Measurements from ENCODE around the gene RUBCN.
"Not testable (repeated sequence)": the region's sequence is repeated elsewhere in the genome, so short reads cannot be mapped to it uniquely, and the experiment has no call there.

Gene RUBCN

GRCh38 chr3:197733042-197733441 is 3.7 kb downstream of the RUBCN start:
- Mint-ChIP-seq H3K36me3 (ENCODE audit: low read depth) (peaks cover 6% of the 10 kb centered on the region), H3K4me1 (peaks cover 14% of the 10 kb centered on the region), H3K27me3 (ENCODE audit: low read depth) (peaks cover 4% of the 10 kb centered on the region), H3K9me3 (peaks cover 6% of the 10 kb centered on the region), H3K27ac (no peak overlapping the region), H3K4me3 (no peak overlapping the region)
- TF ChIP-seq CTCF (IDR thresholded peaks at IDR 0.05; ENCODE audit: unreplicated experiment in 3 of 3): no peak

DNA sequence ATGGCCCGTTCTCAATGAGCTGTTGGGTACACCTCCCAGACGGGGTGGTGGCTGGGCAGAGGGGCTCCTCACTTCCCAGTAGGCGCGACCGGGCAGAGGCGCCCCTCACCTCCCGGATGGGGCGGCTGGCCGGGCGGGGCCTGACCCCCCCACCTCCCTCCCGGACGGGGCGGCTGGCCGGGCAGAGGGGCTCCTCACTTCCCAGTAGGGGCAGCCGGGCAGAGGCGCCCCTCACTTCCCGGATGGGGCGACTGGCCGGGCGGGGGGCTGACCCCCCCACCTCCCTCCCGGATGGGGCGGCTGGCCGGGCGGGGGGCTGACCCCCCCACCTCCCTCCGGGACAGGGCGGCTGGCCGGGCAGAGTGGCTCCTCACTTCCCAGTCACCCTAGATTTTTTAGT is 5.2 kb downstream of the RUBCN start:
- not testable (repeated sequence) for H3K36me3 Mint-ChIP-seq (ENCODE audit: low read depth); H3K4me3 Mint-ChIP-seq; H3K27ac Mint-ChIP-seq; H3K9me3 Mint-ChIP-seq; H3K27me3 Mint-ChIP-seq (ENCODE audit: low read depth); H3K4me1 Mint-ChIP-seq

- not testable (repeated sequence) for H3K4me3 Mint-ChIP-seq; H3K27ac Mint-ChIP-seq; H3K27me3 Mint-ChIP-seq (ENCODE audit: low read depth); H3K36me3 Mint-ChIP-seq (ENCODE audit: low read depth); H3K9me3 Mint-ChIP-seq; H3K4me1 Mint-ChIP-seq
These were observed 5.9 kb downstream of the RUBCN start for GRCh38 chr3:197730770-197731169.

DNA sequence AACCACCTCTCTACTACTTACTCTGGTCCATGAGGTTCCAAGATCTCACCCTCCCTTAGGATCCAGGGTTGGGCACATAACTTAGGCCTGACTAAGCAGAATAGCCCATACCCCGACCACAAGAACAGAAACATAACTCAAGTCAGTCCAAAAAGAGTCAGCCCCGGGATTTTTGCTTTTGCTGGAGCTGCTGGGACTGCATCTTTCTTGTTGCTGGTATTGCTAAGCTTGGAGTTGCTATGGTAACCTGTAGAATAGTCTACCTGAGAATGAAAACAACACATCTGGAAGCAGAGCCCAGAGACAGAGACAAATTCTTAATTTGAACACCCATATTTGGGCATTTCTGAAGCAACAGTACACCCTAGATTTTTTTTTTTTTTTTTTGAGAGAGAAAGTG is 6.5 kb downstream of the RUBCN start:
- Mint-ChIP-seq H3K4me1 (no peaks in the 10 kb centered on the region), H3K27me3 (ENCODE audit: low read depth) (no peaks in the 10 kb centered on the region), H3K9me3 (peaks cover 6% of the 10 kb centered on the region), H3K36me3 (ENCODE audit: low read depth) (peaks cover 6% of the 10 kb centered on the region), H3K4me3 (no peak overlapping the region), H3K27ac (no peak overlapping the region)
- TF ChIP-seq CTCF (IDR thresholded peaks at IDR 0.05; ENCODE audit: unreplicated experiment in 3 of 3): no peak

GRCh38 chr3:197728487-197728886 is 8.2 kb downstream of the RUBCN start:
- no peak for TF ChIP-seq CTCF (IDR thresholded peaks at IDR 0.05; ENCODE audit: unreplicated experiment in 3 of 3)

DNA sequence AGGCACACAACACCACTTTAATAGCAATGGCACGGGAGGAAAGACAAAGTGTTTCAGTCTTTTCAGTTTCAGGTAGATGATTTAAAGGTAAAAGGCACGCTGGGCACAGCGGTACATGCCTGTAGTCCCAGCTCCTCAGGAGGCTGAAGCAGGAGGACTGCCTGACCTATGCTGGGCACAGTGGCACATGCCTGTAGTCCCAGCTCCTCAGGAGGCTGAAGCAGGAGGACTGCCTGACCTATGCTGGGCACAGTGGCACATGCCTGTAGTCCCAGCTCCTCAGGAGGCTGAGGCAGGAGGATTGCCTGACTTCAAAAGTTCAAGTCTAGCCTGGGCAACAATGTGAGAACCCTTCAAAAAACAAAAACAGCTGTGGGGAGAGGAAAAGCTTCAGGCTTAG is 8.8 kb downstream of the RUBCN start:
- not testable (repeated sequence) for H3K4me1 Mint-ChIP-seq; H3K36me3 Mint-ChIP-seq (ENCODE audit: low read depth)

More at GRCh38 chr3:197728487-197728886, 8.2 kb downstream of the RUBCN start:
- no peaks in the 10 kb centered on the region for H3K27me3 Mint-ChIP-seq (ENCODE audit: low read depth)
- H3K9me3 Mint-ChIP-seq: peaks cover 9% of the 10 kb centered on the region
- H3K4me1 Mint-ChIP-seq: no peaks in the 10 kb centered on the region
- H3K4me3 Mint-ChIP-seq: no peak overlapping the region
- H3K27ac Mint-ChIP-seq: no peak overlapping the region
- peaks cover 6% of the 10 kb centered on the region for H3K36me3 Mint-ChIP-seq (ENCODE audit: low read depth)

GRCh38 chr3:197722734-197723133 is 14.0 kb downstream of the RUBCN start:
- no peaks in the 10 kb centered on the region for H3K4me1 Mint-ChIP-seq
- peaks cover 26% of the 10 kb centered on the region for H3K36me3 Mint-ChIP-seq (ENCODE audit: low read depth)
- TF ChIP-seq CTCF (IDR thresholded peaks at IDR 0.05; ENCODE audit: unreplicated experiment in 3 of 3): no peak
- H3K27me3 Mint-ChIP-seq (ENCODE audit: low read depth): no peaks in the 10 kb centered on the region
- no peak overlapping the region for H3K27ac Mint-ChIP-seq
- H3K4me3 Mint-ChIP-seq: no peak overlapping the region
- peaks cover 17% of the 10 kb centered on the region for H3K9me3 Mint-ChIP-seq

More for the DNA sequence above, 8.8 kb downstream of the RUBCN start:
- H3K4me3 Mint-ChIP-seq; H3K27ac Mint-ChIP-seq; H3K27me3 Mint-ChIP-seq (ENCODE audit: low read depth); H3K9me3 Mint-ChIP-seq: not testable (repeated sequence)

- Mint-ChIP-seq H3K36me3 (ENCODE audit: low read depth) (peaks cover 41% of the 10 kb centered on the region), H3K27me3 (ENCODE audit: low read depth) (no peaks in the 10 kb centered on the region), H3K4me3 (no peak overlapping the region), H3K4me1 (no peaks in the 10 kb centered on the region), H3K9me3 (peaks cover 17% of the 10 kb centered on the region), H3K27ac (no peak overlapping the region)
- TF ChIP-seq CTCF (IDR thresholded peaks at IDR 0.05; ENCODE audit: unreplicated experiment in 3 of 3): no peak
These were observed 16.0 kb downstream of the RUBCN start for GRCh38 chr3:197720694-197721093.
